Activated T-helper 1 cell treated with anti-CD3 and anti-CD28 coated beads, Interleukin-12 subunit alpha, Interleukin-12 subunit beta, Interleukin-2, Interleukin-4 antibody, amounts not matched to agents 30 ng/mL and 10 ng/mL and 1 ng/mL, durations not matched to agents 14 hours and 24 hours and 36 hours (primary cell): ENCODE results near the gene MDP1. TPM values are rescaled to one million over a fixed set of nuclear protein-coding genes. Genes with fewer than 3 reads are reported as not detected.

Experiments used
- DNase-seq: peaks from one replicate; pipeline ENCODE4 v3.0.0; 2021; ENCODE audit warnings: low spot score
- H3K27ac Mint-ChIP-seq: one replicate; pipeline ENCODE4 v1.8.0; 2021; ENCODE audit warnings: mild to moderate bottlenecking, mixed read lengths
- H3K27me3 Mint-ChIP-seq: one replicate; pipeline ENCODE4 v1.8.0; 2022; ENCODE audit warnings: mild to moderate bottlenecking, moderate library complexity, mixed read lengths; ENCODE audit not compliant: insufficient read depth
- H3K36me3 Mint-ChIP-seq: one replicate; pipeline ENCODE4 v1.8.0; 2021; ENCODE audit warnings: low read depth, mixed read lengths
- H3K4me1 Mint-ChIP-seq: one replicate; pipeline ENCODE4 v1.8.0; 2021; ENCODE audit warnings: low read depth, mixed read lengths
- H3K4me3 Mint-ChIP-seq: one replicate; pipeline ENCODE4 v1.8.0; 2021; ENCODE audit warnings: mild to moderate bottlenecking, moderate library complexity, mixed read lengths
- H3K9me3 Mint-ChIP-seq: one replicate; pipeline ENCODE4 v1.8.0; 2021; ENCODE audit warnings: mixed read lengths
- intact Hi-C: fragments of 100-400 bp; cut with micrococcal nuclease; formaldehyde crosslinking; loops from one replicate; pipeline ENCODE4 v1.15.1; 2024
- total RNA-seq: library from RNA; stranded (reverse); gene quantifications from 2 replicates; pipeline ENCODE4 v1.2.3, GENCODE V29; 2022

The MDP1 gene
- total RNA-seq = 11.6 and 12.9 TPM in 2 replicates

DNA sequence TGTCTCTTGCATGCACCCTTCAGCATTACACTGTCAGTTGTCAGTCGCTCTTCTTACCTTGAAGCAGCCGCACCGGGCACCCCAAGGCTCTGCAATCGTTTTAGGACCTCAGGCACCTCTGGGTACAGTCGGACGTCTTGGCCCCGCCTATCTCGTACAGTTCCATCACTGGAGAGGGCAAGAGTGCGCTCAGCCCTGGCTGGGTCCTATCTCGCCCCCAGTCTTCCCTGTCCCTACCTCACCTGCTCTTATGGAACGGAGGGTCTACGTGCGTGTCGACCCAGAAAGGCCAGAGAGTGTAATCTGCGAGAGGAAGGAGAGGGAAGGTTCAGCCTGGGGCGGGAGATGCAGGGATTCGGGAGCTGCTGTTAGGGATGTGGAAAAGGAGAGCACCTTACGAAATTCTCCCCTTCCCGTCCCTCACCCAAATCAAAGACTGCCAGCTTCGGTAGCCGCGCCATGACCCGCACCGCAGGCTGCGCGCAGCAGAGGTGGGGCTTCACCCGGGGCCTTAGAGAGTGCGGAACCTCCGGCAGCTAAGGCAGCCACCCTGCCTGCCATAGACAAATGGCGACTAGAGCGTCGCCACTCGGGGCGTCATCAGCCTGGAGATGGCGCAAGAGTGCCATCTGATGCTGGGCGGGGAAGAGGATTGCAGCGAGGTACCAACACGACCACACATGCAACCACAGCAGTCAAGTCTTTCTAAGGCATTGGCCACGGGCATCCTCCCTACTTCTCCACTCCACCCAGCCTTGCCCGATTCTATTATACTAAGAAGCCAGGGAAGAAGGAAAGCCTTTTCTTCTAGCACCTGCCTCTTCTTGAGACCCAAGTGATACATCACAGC is at the start of gene MDP1:
Gene MDP1 (minus strand): TSS at position 572 of the 850 bp plus-strand sequence. CDS start 111 bp downstream, at position 461.
- peaks cover 43% of the 10 kb centered on the region for H3K4me1 Mint-ChIP-seq

DNA sequence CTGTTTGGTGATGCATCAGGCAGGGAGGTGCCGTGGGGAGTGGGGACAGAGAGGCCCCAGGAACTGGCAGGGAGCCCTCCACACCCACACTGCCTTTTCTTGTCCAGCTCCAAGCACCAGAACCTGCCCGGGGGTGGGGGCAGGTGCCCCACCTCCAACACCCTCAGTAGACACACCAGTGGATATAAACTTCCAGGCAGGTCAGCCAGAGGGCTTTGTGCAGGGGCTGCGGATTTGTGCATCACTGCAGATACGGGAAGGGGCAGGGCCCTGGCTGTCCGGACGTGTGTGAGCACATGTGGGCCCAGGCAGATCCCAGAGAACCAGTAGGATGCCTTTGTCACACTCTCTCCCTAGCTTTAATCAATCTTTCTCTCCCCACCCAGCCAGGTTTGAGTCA is 48.4 kb upstream of the MDP1 start:
- no peak for DNase-seq
- Mint-ChIP-seq H3K4me3 (no peak overlapping the region), H3K36me3 (peaks cover 16% of the 10 kb centered on the region), H3K27me3 (no peaks in the 10 kb centered on the region), H3K27ac (peak overlapping the region; percentile 23), H3K9me3 (no peaks in the 10 kb centered on the region), H3K4me1 (peaks cover 6% of the 10 kb centered on the region)
- intact Hi-C loops = no loop called here

More for the DNA sequence above, at the start of gene MDP1:
- DNase-seq = peak; percentile 85
- Mint-ChIP-seq H3K27ac (peak within 1 kb of the TSS; percentile 96), H3K4me3 (peak within 1 kb of the TSS; percentile 90), H3K27me3 (no peaks in the 10 kb centered on the region), H3K9me3 (no peaks in the 10 kb centered on the region), H3K36me3 (peaks cover 30% of the 10 kb centered on the region)
- intact Hi-C loops = loop anchor here (1.0 kb wide), 4 partner anchors 17 to 93 kb away; partner anchors contain the start of genes GMPR2, NEDD8 and TINF2

DNA sequence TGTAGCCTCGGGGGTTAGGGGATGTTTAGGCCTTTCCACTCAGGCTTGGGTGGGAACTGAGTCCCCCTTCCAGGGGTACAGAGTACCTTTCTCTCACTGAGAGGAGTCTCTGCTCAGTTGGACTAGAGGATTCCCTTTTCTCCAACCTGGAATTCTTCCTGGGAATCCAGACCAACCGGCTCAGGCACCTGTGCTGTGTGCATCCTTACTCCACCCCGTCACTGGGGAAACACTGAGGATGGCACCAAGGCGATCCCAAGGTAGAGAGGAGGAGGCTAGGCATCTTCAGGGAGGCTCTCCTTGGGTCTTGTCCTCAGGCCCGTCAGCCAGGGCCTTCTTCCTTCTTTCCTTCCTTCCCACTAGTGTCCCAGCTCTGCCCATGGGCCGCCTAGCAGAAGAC is 48.0 kb upstream of the MDP1 start:
- Mint-ChIP-seq H3K27ac (no peak overlapping the region), H3K9me3 (no peaks in the 10 kb centered on the region), H3K27me3 (no peaks in the 10 kb centered on the region), H3K4me3 (no peak overlapping the region), H3K36me3 (peaks cover 16% of the 10 kb centered on the region), H3K4me1 (peaks cover 6% of the 10 kb centered on the region)
- intact Hi-C loops = no loop called here
- DNase-seq = no peak

DNA sequence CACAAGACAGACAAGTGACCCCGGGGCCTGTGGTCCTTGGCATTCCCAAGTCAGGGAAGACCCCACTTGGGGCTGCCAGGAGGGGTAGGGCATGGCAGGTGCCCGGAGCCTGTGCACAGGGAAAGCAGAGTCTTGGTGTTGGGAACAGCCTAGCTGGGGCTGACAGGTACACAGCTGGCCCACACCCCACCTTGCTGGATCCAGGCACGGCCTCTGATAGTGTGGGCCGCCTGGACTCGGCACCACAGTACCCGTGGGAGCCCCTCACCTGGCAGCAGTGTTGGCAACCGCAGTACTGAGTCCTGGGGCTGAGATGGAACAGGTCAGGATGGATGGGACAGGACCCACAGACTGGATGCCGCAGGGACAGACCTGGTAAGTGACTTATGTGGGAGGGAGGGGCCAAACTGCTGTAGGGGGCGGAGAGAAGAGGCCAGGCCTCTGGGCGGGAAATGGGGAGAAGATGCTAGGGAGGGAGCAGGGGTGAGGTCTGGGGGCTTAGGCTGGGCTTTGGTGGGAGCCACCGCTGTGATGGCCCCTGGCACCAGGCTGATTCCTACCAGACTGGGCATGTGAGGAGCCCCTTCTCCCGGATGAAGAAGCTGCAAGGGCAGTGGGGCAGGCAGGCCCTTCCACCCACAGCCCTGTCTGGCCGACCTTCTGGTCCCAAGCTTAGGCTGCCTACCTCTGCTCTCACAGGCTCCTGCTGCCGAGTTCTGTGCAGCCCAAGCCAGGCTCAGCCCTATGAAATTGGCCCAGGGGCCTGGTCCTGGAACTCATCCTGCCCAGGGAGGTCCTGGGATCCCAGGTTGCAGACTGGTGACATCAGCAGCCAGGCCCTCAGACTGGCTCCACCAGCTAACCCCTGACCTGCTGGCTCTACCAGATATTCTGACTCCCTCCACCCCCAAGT is 47.2 kb upstream of the MDP1 start, which contains the start of gene TGM1:
Gene TGM1 (minus strand): TSS at position 357 of the 913 bp plus-strand sequence. CDS start 825 bp downstream, outside the sequence.
- intact Hi-C loops = no loop called here
- H3K36me3 Mint-ChIP-seq = peaks cover 18% of the 10 kb centered on the region
- no peaks in the 10 kb centered on the region for H3K27me3 Mint-ChIP-seq
- H3K4me3 Mint-ChIP-seq = no peak within 1 kb of the TSS
- peaks cover 6% of the 10 kb centered on the region for H3K4me1 Mint-ChIP-seq
- no peaks in the 10 kb centered on the region for H3K9me3 Mint-ChIP-seq
- H3K27ac Mint-ChIP-seq = no peak within 1 kb of the TSS
- no peak for DNase-seq

DNA sequence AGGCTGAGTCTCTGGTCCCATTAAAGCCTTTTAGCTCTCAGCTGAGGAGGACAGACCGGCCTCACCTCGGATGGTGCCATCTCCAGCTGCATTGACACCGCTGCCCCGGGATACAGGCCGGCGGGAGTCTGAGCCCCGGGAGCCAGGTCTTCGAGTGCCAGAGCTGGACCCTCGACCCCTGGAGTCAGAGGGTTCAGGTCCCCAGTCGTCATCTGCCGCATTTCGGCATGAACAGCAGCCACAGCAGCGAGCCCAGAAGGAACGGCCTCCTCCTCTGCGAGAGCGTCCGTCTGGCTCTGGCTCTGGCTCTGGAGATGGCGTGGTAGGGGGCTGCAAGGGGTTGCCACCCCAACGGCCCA is 46.1 kb upstream of the MDP1 start:
- Mint-ChIP-seq H3K9me3 (no peaks in the 10 kb centered on the region), H3K36me3 (peaks cover 13% of the 10 kb centered on the region), H3K4me3 (no peak overlapping the region), H3K27me3 (no peaks in the 10 kb centered on the region), H3K27ac (no peak overlapping the region), H3K4me1 (peaks cover 2% of the 10 kb centered on the region)
- no peak for DNase-seq
- intact Hi-C loops = no loop called here

DNA sequence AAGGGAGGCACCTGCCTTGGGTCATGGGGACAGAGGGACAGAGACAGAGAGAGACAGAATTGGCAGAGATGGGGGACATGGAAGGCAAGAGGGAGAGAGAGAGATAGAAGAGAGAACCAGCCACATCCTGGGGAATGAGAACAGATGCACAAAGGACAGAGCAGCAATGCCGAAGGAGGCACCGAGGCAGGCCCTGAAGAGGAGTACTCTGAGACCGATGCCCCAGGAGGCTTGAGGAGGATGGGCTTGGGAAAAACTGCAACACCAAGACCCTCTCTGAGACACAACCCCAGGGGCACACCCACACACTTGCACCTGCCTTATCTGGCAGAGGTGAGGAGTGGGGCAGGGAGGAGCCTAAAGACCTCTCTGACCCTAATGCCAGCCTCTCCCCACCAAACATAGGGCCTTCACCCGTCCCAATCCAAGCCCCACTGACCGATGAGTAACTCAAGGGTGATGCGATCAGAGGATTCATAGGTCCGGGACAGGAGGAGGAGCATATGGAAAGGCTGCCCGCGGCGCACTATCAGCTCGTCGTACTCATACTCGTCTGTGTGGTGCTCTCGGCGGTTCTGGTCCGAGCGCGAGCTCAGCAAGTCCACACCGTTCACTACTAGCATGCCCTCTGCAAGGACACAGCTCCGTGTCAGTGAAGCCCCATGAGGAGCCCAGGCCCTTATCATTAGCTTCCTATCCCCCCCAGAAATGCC is 45.5 kb upstream of the MDP1 start:
- H3K4me3 Mint-ChIP-seq = no peak overlapping the region
- no peaks in the 10 kb centered on the region for H3K27me3 Mint-ChIP-seq
- no peak overlapping the region for H3K27ac Mint-ChIP-seq
- peaks cover 7% of the 10 kb centered on the region for H3K36me3 Mint-ChIP-seq
- H3K4me1 Mint-ChIP-seq = no peaks in the 10 kb centered on the region
- no peak for DNase-seq
- intact Hi-C loops = no loop called here
- no peaks in the 10 kb centered on the region for H3K9me3 Mint-ChIP-seq

DNA sequence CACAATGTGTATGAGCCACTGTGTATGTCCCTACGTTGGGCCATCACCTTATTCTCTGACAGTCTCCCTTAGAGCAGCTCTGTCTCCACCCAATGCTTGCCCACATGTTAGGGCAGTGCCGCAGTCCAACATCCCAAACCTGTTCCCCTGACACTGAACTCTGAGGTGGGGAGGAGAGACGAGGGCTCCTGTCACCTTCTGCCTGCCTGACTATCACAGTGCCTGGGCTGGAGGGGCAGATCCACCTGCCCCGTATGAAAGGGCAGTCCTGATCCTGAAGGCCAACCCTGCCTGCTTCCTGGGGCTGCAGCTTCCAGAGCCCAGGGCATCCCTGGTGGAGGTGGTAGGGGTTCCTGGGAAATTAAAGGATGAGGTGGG is 44.9 kb upstream of the MDP1 start:
- intact Hi-C loops = no loop called here
- no peak for DNase-seq
- Mint-ChIP-seq H3K27me3 (no peaks in the 10 kb centered on the region), H3K27ac (no peak overlapping the region), H3K9me3 (no peaks in the 10 kb centered on the region), H3K4me3 (no peak overlapping the region), H3K36me3 (peaks cover 4% of the 10 kb centered on the region), H3K4me1 (no peaks in the 10 kb centered on the region)

DNA sequence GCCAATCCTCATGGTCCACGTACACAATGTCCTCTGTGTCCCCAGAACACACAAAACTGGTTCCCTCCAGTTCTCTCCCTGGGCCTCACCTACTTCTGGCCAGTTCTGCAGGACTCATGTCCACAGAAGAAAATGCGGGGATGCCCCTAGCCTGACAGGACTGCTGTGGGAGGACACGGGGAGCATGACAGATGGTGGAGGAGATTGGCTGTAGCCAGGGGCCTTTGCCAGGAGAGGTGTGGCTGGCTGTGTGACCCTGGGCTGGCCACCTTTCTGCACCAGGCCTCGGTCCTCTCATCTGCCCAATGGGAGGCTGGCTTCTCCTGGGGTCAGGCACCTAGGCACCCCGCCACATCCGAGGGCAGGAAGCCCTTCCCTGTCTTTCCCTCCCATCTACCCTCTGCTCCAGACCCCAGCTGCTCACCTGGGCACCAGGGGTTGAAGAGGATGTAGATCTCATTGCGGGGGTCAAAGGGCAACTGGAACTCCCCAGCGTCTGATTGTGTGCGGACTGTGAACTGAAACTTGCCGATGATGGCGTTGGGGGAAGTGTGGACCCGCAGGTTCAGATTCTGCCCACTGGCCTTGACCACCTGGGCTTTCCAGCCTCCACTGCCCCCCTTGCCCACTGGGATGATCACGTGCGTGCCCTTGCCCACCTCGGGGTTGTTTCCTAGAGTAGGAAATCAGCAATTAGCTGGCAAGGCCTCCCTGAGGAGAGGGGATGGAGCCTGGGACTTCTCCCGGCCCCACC is 44.3 kb upstream of the MDP1 start:
- Mint-ChIP-seq H3K36me3 (peaks cover 5% of the 10 kb centered on the region), H3K9me3 (no peaks in the 10 kb centered on the region), H3K4me1 (no peaks in the 10 kb centered on the region), H3K27ac (no peak overlapping the region), H3K4me3 (no peak overlapping the region), H3K27me3 (no peaks in the 10 kb centered on the region)
- intact Hi-C loops = no loop called here
- DNase-seq = no peak

DNA sequence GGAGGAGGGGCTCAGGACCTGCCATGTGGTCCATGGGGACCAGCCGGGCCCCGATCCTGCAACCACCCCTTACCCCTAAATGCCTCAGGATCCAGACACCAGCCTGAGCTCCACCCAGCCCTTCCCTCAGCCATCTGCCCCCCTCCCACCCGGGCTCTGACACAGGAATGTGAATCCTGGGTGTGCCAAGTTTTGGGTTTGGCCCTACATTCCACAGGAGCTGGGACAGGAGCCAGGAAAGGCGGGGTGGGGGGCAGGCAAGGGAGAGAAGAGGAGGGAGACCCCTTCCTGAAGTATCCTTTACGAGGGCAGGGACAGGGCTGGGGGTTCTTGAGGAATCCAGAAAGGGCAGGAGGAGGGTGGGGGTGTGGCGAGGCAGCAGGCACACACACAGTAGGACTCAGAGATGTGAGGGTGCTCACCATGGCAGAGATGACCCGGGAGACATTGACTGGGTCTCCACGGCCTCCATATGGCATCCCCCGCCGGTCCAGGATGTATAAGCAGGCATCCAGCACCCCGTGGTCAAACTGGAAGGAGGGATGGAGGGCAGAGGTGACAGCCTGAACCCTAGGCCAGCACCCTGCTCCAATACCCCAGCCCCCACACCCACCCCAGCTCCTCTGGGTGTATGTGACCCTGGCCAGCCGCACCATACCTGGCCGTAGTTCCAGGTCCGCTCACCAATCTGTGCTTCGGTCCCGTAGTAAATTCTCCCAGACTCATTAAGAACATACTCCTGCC is 43.6 kb upstream of the MDP1 start:
- H3K9me3 Mint-ChIP-seq = no peaks in the 10 kb centered on the region
- intact Hi-C loops = no loop called here

DNA sequence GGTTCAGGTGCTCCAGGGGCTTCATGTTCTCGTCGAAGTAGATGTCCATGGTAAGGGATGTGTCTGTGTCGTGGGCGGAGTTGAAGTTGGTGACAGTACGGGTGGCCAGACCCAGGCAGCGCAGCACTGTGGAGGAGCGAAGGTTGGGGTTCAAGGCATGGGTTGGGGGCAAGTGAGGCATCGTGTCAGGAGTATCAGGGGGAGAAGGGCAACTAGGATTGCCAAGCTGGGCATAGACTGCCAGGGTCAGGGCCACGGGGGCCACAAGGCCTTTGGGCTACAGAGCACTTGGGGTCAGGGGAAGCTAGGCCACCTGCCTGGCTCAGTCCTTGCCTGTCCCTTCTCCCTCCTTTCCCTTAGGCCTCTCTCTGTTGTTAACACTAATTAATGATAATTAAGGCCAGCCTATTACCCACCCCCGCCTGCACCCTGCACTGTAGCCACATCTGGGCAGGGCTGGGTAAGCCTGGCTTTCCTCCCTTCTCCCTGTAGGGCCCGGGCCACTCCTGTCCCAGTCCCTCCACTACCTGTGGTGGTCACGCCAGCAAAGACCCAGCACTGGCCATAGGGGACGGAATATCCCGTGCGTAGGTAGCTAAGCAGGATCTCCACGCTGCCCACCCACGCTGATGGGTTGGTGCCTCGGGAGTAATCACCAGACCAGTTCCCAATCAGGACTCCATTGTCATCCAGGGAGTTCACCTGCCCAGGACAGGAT is 42.8 kb upstream of the MDP1 start:
- peaks cover 4% of the 10 kb centered on the region for H3K36me3 Mint-ChIP-seq
- no peak overlapping the region for H3K4me3 Mint-ChIP-seq
- H3K4me1 Mint-ChIP-seq = no peaks in the 10 kb centered on the region
- DNase-seq = no peak
- H3K27ac Mint-ChIP-seq = no peak overlapping the region
- intact Hi-C loops = no loop called here
- no peaks in the 10 kb centered on the region for H3K9me3 Mint-ChIP-seq
- H3K27me3 Mint-ChIP-seq = no peaks in the 10 kb centered on the region

More for the DNA sequence above, 43.6 kb upstream of the MDP1 start:
- Mint-ChIP-seq H3K36me3 (peaks cover 4% of the 10 kb centered on the region), H3K4me3 (no peak overlapping the region), H3K27ac (no peak overlapping the region), H3K27me3 (no peaks in the 10 kb centered on the region), H3K4me1 (no peaks in the 10 kb centered on the region)
- DNase-seq = no peak

DNA sequence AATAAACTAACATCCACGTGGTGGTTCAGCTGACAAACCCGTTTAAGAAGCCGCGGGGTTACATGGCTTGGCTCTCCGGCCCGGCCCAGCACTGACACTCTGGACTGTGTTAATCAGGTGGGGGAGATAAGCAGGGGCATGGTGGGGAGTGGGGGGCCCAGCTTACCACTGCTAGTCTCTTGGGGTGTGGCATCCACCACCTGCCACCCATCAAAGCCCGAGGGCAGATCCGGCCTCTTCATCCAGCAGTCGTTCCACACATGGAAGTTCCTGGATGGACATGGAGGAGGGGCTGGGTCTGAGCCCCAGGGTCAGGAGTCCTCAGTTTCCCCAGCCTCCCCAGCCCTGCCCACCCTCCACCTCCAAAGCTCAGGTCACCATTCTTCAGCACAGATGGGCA is 42.3 kb upstream of the MDP1 start:
- DNase-seq = no peak
- H3K4me3 Mint-ChIP-seq = no peak overlapping the region
- no peaks in the 10 kb centered on the region for H3K27me3 Mint-ChIP-seq
- no peak overlapping the region for H3K27ac Mint-ChIP-seq
- H3K4me1 Mint-ChIP-seq = no peaks in the 10 kb centered on the region
- intact Hi-C loops = no loop called here
- H3K36me3 Mint-ChIP-seq = peaks cover 4% of the 10 kb centered on the region
- H3K9me3 Mint-ChIP-seq = no peaks in the 10 kb centered on the region
